Ovary (tissue), 9 donors: ENCODE data around the gene CENPF. TPM values are rescaled to one million over a fixed set of nuclear protein-coding genes. Genes with fewer than 3 reads are reported as not detected.

ENCODE experiments used
- DNase-seq, 5 donors: peaks; one replicate each; pipeline ENCODE4 v3.0.0-alpha.2; 2019 to 2020
- H3K27ac ChIP-seq, 2 donors: fragments of 200-600 bp; one replicate each; pipeline versions ENCODE4 v1.5.1 to v1.8.0; 2019 to 2022
- H3K27me3 ChIP-seq: fragments of 200-600 bp; one replicate; pipeline ENCODE4 v1.8.0; 2022
- H3K36me3 ChIP-seq: fragments of 200-600 bp; sonication (generic); one replicate; pipeline ENCODE4 v1.5.1; 2019
- H3K4me1 ChIP-seq: one replicate; pipeline ENCODE4 v1.8.1; 2013; ENCODE audit warnings: mild to moderate bottlenecking, moderate library complexity; ENCODE audit not compliant: insufficient read depth
- H3K4me3 ChIP-seq: fragments of 200-600 bp; sonication (generic); one replicate; pipeline ENCODE4 v1.5.1; 2017
- H3K9me3 ChIP-seq, 2 donors: fragments of 200-600 bp in 1 of 2; sonication (generic) in 1 of 2; one replicate each; pipeline versions ENCODE4 v1.5.1 to v1.8.1; 2013 to 2019; ENCODE audit warnings: mild to moderate bottlenecking in 1 of 2, moderate library complexity in 1 of 2
- CTCF ChIP-seq, 3 donors: fragments of 450-650 bp in 2 of 3; fragments of 200-600 bp in 1 of 3; IDR thresholded peaks; one replicate each; pipeline versions ENCODE4 v1.5.1 to v1.8.0; 2016 to 2022; ENCODE audit warnings: antibody characterized with exemption in 3 of 3, mild to moderate bottlenecking in 1 of 3
- EP300 ChIP-seq: sonication (generic); formaldehyde crosslinking; IDR thresholded peaks from one replicate; pipeline ENCODE4 v1.6.1; 2017; ENCODE audit warnings: antibody characterized with exemption
- POLR2A ChIP-seq: fragments of 450-650 bp; IDR thresholded peaks from one replicate; pipeline ENCODE4 v1.6.1; 2017; ENCODE audit warnings: antibody characterized with exemption, mild to moderate bottlenecking, moderate library complexity
- WGBS, 3 donors: extraction: QIAGEN DNeasy Blood & Tissue Kit in 1 of 3; methylation state at CpG; one replicate each; pipeline versions ENCODE4 v1.1.5 to v1.1.7; 2013 to 2017; 5-methylcytosine and 5-hydroxymethylcytosine counted together
- intact Hi-C, 4 donors: fragments of 100-400 bp; cut with DNase I; formaldehyde crosslinking; loops; one replicate each; pipeline versions ENCODE4 v1.11.0 to v1.15.1; 2022 to 2023
- polyA plus RNA-seq, 2 donors: library from polyadenylated mRNA; stranded (reverse); fragments of 200-250 nt in 1 of 2; fragments of 350-450 nt in 1 of 2; fragmentation: Illumina TruSeq in 1 of 2; extraction: RNeasy Lipid Tissue Mini Kit (QIAGEN cat#74804) in 1 of 2; gene quantifications; one replicate each; pipeline ENCODE4 v1.2.3, GENCODE V29; 2013 to 2014
- total RNA-seq, 7 donors: library from RNA; depleted of rRNA in 2 of 7; stranded (reverse); fragments of >200 nt in 2 of 7; fragmentation: NEBNext Ultra II Directional in 3 of 7; extraction: Animal tissue kit (Norgen Biotek cat#: 25700) in 3 of 7; gene quantifications; one replicate each; pipeline versions ENCODE4 v1.1.0 to v1.2.4, GENCODE V29; 2016 to 2023
- donor health status: DM: no; HTN: no; CAD: no; lungs with moderate emphysema.
- donor health status: DM: no; HTN: no; CAD: no.
- donor health status: Bipolar disorder and iron deficiency.
- donor health status: DM: yes; HTN: yes; CAD: no.
- donor health status: DM: no; HTN: no; CAD: no.
- donor health status: DM: yes; HTN: yes; CAD: no.

Gene CENPF
- total and polyA plus RNA-seq, 9 donors = 0.45 to 2.6 (median 1.4) TPM

- WGBS, 3 donors = 89 to 97% (median 95%) methylated on average over 6 of the region's 6 CpGs
- intact Hi-C loops = no loop called here
- Histone ChIP-seq H3K4me1 (no peaks in the 10 kb centered on the region), H3K27ac (no peak overlapping the region), H3K9me3 (no peaks in the 10 kb centered on the region), H3K36me3 (no peaks in the 10 kb centered on the region), H3K4me3 (no peak overlapping the region), H3K27me3 (no peaks in the 10 kb centered on the region)
- DNase-seq = no peak
- no peak for TF ChIP-seq CTCF (IDR thresholded peaks at IDR 0.05)
- TF ChIP-seq EP300 = no peak
- no peak for TF ChIP-seq POLR2A
Measured at GRCh38 chr1:214617843-214618242, 14.8 kb downstream of the CENPF start.

GRCh38 chr1:214621236-214621635 lies 18.2 kb downstream of the CENPF start:
- H3K4me3 ChIP-seq = no peak overlapping the region
- no peak overlapping the region for H3K27ac ChIP-seq
- whole genome bisulfite sequencing, 3 donors = 97 to 99% (median 97%) methylated on average over 2 of the region's 2 CpGs
- no peaks in the 10 kb centered on the region for H3K27me3 ChIP-seq
- TF ChIP-seq EP300 (no peak), POLR2A (no peak), CTCF (IDR thresholded peaks at IDR 0.05) (no peak)
- no peak for DNase-seq
- H3K4me1 ChIP-seq = no peaks in the 10 kb centered on the region
- no peaks in the 10 kb centered on the region for H3K9me3 ChIP-seq
- intact Hi-C loops = no loop called here
- no peaks in the 10 kb centered on the region for H3K36me3 ChIP-seq

GRCh38 chr1:214623430-214623829 lies 20.4 kb downstream of the CENPF start:
- H3K4me1 ChIP-seq = no peaks in the 10 kb centered on the region
- no peak for DNase-seq
- no peak overlapping the region for H3K27ac ChIP-seq
- 84 to 86% (median 85%) methylated on average over 1 of the region's 1 CpG for WGBS, 3 donors
- H3K36me3 ChIP-seq = no peaks in the 10 kb centered on the region
- no peaks in the 10 kb centered on the region for H3K9me3 ChIP-seq
- intact Hi-C loops = no loop called here
- no peak overlapping the region for H3K4me3 ChIP-seq
- no peaks in the 10 kb centered on the region for H3K27me3 ChIP-seq
- no peak for TF ChIP-seq POLR2A

- H3K27me3 ChIP-seq = no peaks in the 10 kb centered on the region
- no peaks in the 10 kb centered on the region for H3K9me3 ChIP-seq
- H3K4me3 ChIP-seq = no peak overlapping the region
- intact Hi-C loops = no loop called here
- no peaks in the 10 kb centered on the region for H3K36me3 ChIP-seq
- H3K4me1 ChIP-seq = no peaks in the 10 kb centered on the region
- no peak overlapping the region for H3K27ac ChIP-seq
- no peak for DNase-seq
- WGBS, 3 donors = 82 to 96% (median 93%) methylated on average over 4 of the region's 4 CpGs
- TF ChIP-seq EP300 (no peak), POLR2A (no peak), CTCF (IDR thresholded peaks at IDR 0.05) (no peak)
Measured at GRCh38 chr1:214632091-214632490, 29.1 kb downstream of the CENPF start.

- no peaks in the 10 kb centered on the region for H3K36me3 ChIP-seq
- H3K27ac ChIP-seq = no peak overlapping the region
- intact Hi-C loops = no loop called here
- DNase-seq = no peak
- H3K4me3 ChIP-seq = no peak overlapping the region
- TF ChIP-seq CTCF (IDR thresholded peaks at IDR 0.05) (no peak), EP300 (no peak), POLR2A (no peak)
- H3K9me3 ChIP-seq = no peaks in the 10 kb centered on the region
- H3K27me3 ChIP-seq = no peaks in the 10 kb centered on the region
- no peaks in the 10 kb centered on the region for H3K4me1 ChIP-seq
- 83 to 87% (median 84%) methylated on average over 5 of the region's 5 CpGs for WGBS, 3 donors
Measured at GRCh38 chr1:214633686-214634085, 30.7 kb downstream of the CENPF start.
